ENCODE results near the gene SPI1.
"Not testable (repeated sequence)": the region's sequence is repeated elsewhere in the genome, so short reads cannot be mapped to it uniquely, and the experiment has no call there.

SPI1 gene

GRCh38 chr11:47342036-47342803 is 36.1 kb downstream of the SPI1 start:
- FAIRE-seq, result peak; percentile 32
- no peak for DNase-seq (ENCODE audit: low spot score)

GRCh38 chr11:47340980-47341775 is 37.2 kb downstream of the SPI1 start:
- FAIRE-seq (no peak), DNase-seq (ENCODE audit: low spot score) (no peak)

GRCh38 chr11:47340010-47340409 is 38.3 kb downstream of the SPI1 start:
- peak; percentile 97 for FAIRE-seq

GRCh38 chr11:47338396-47339241 is 39.7 kb downstream of the SPI1 start:
- DNase-seq (ENCODE audit: low spot score) (no peak), FAIRE-seq (no peak)

More at GRCh38 chr11:47340010-47340409, 38.3 kb downstream of the SPI1 start:
- no peak for DNase-seq (ENCODE audit: low spot score)

- DNase-seq (ENCODE audit: low spot score) (no peak), FAIRE-seq (no peak)
Measured at GRCh38 chr11:47337229-47337924, 41.0 kb downstream of the SPI1 start.

GRCh38 chr11:47336595-47336994 is 41.8 kb downstream of the SPI1 start:
- no peak for DNase-seq (ENCODE audit: low spot score)
- FAIRE-seq, result no peak

GRCh38 chr11:47335733-47336132 is 42.6 kb downstream of the SPI1 start:
- DNase-seq (ENCODE audit: low spot score) (no peak), FAIRE-seq (no peak)

- not testable (repeated sequence) for DNase-seq (ENCODE audit: low spot score); FAIRE-seq
Measured at GRCh38 chr11:47334699-47335411, 43.5 kb downstream of the SPI1 start.

- FAIRE-seq, result no peak
- DNase-seq (ENCODE audit: low spot score), result no peak
Measured at GRCh38 chr11:47333886-47334443, 44.4 kb downstream of the SPI1 start.

- no peak for FAIRE-seq
Measured at GRCh38 chr11:47333526-47333845, 44.9 kb downstream of the SPI1 start.

GRCh38 chr11:47332791-47333525 is 45.4 kb downstream of the SPI1 start:
- FAIRE-seq (no peak), DNase-seq (ENCODE audit: low spot score) (no peak)

More at GRCh38 chr11:47333526-47333845, 44.9 kb downstream of the SPI1 start:
- DNase-seq (ENCODE audit: low spot score), result no peak

- FAIRE-seq, result no peak
Measured at GRCh38 chr11:47332303-47332711, 46.0 kb downstream of the SPI1 start.

GRCh38 chr11:47331454-47332302 is 46.7 kb downstream of the SPI1 start:
- DNase-seq (ENCODE audit: low spot score) (no peak), FAIRE-seq (no peak)

More at GRCh38 chr11:47332303-47332711, 46.0 kb downstream of the SPI1 start:
- no peak for DNase-seq (ENCODE audit: low spot score)

- no peak for FAIRE-seq
Measured at GRCh38 chr11:47329987-47330931, 48.1 kb downstream of the SPI1 start.

GRCh38 chr11:47329431-47329986 is 48.8 kb downstream of the SPI1 start:
- no peak for DNase-seq (ENCODE audit: low spot score)
- no peak for FAIRE-seq

More at GRCh38 chr11:47329987-47330931, 48.1 kb downstream of the SPI1 start:
- no peak for DNase-seq (ENCODE audit: low spot score)

GRCh38 chr11:47328449-47329390 is 49.6 kb downstream of the SPI1 start:
- DNase-seq (ENCODE audit: low spot score), result no peak
- FAIRE-seq, result peak; percentile 69
